GM19035 (cell line): Measurements from ENCODE around the gene AATK.

Experiments
- ATAC-seq: cut with Tn5 transposase; IDR thresholded peaks from one replicate; pipeline ENCODE4 v1.9.1; 2021; ENCODE audit not compliant: unreplicated experiment

Gene AATK

DNA sequence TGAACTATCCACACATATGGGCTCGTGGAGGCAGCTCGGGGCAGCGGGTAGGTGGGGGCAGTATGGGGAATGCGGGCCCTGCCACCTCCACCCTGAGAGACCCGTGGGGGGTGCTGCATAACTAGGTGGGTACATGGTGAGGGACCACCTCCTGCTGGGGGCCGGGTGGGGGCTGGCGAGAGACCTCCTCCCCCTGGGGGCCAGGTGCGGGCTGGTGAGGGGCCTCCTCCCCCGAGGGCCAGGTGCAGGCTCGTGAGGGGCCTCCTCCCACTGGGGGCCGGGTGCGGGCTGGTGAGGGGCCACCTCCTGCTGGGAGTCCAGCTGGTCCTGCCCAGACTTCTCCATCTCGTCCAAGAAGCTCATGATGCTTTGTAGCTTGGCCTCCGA, 31.4 kb upstream of the AATK start:
- ATAC-seq, result no peak

DNA sequence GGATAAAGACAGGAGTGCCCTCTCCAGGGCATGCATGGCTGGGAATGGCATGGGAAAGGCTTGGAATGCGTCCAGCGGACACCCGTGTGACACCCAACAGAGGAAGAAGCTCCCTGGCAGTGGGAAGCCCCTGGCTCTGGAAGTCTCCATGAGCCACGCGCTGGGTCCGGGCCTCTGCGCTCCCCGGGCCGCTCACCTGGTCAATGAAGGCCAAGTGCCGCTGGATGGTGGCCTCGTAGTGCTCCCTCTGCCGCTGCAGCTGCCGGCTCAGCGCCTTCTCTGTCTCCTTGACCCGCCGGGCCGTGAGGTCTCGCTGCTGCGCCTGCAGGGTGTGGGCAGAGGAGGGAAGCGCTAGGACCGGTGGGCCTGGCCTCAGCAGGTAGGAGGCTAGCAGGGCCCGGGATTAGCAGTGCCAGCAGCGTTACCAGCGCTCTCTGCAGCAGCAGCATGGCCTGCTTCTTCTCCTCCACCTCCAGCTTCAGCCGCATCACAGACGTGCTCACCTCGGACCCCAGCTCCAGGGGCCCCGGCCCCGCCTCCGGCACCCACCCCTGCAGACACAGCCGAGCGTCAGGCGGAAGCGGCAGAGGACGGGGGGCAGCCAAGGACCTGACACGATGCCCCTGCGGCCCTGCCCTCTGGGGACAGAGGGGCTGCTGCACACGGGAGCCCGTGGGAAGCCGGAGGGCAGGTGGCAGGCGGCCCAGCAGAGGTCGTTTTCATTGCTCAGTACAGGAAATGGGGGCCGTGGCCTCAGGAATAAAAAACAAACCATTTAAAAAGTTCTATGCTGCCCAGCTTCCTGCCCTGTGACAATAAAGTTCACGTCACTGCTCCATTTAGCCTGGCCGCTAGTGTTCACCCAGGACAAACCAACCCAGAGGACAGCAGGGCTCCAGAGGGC, 30.7 kb upstream of the AATK start:
- no peak for ATAC-seq

DNA sequence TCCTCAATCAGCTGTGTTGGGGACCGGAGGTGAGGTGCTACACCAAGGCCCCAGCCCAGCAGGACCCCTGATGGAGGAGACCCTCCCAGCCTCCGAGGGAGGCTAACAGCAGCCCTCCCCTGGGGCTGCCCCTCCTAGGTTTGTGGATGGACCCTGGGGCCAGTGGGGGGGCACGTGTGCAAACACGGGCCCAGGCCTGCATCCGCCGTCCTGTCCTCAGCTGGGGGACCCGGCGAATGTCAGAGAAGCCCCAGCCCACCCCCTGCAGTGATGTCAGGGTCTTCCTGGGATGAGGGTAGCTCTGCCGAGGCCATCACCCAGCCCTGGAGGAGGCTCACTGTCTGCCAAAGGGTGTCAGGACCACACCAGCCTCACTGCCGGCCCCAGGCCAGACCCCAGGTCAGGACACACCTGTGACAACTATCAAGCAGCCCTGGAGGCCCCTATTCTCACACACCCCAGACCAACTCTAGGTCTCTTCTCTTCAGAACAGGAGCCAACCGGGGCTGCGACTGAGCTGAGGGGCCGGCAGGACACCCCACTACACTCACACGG, 30.0 kb upstream of the AATK start:
- ATAC-seq, result no peak

DNA sequence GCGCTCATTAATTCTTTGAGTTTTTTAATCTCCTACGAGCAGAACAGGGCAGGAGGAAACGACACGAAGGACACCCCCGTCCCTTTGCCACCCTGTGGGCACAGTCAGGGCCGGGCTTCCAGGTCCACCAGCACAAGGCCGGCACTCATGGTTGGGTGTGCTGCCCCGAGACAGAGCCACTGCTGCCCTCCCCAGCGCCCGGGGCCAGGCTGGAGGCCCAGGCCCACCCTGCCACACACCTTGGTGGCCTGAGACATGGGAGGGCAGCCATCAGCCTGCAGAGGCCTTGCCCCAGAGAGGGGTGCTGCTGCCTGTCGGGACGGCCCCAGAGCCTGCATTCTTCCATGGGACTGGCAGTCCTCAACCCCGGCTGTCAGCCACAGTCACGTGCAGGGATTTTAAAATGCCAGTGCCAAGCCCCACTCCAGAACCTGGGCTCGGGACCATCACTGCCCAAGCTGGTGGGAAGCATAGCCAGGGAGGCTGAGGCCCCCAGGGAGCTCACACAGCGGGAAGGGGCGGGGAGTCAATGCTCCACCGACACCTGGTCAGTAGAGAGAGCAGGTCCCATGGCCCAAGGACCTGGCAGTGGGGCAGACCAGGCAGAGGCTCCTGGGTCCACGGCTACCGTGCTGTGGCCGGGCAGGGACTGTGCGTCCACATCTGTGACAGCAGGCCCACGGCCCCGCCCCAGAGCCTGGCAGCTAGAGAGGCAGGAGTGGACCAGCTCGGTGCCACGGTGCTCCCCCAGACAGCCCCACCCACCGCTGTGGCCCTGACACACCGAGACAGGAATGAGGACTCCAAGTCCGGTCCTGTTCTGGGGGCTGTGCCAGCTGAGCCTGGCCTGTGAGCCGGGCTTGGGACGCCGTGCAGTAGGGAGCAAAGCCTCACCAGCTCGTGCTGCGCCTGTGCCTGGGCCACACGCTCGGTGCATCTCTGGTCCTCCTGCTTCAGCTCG, 29.2 kb upstream of the AATK start:
- no peak for ATAC-seq

DNA sequence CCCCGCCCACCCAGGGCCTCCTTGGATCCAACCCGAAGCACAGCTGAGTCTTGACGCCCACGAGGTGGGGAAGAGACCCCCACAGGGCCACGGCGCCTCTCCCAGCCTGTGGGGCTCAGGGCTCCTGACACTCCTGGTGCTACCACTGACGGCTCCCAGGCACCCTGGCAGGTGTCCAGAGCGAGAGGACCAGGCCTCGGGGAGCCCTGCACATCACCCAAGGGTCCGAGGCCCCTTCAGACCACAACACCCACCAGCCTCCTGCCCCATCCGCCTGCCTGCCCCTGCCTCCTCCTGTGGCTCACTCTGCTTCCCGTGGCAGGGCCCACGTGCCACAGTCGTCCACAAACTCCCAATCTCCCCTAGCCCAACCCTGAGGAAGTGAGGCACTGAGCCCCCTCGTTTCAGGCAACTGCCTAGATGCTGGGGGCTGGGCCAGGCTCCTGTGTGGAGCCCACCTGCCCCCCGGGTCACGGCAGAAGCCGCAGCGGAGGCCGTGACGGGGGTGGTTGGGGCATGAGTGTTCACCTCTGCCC, 28.3 kb upstream of the AATK start:
- ATAC-seq, result no peak

DNA sequence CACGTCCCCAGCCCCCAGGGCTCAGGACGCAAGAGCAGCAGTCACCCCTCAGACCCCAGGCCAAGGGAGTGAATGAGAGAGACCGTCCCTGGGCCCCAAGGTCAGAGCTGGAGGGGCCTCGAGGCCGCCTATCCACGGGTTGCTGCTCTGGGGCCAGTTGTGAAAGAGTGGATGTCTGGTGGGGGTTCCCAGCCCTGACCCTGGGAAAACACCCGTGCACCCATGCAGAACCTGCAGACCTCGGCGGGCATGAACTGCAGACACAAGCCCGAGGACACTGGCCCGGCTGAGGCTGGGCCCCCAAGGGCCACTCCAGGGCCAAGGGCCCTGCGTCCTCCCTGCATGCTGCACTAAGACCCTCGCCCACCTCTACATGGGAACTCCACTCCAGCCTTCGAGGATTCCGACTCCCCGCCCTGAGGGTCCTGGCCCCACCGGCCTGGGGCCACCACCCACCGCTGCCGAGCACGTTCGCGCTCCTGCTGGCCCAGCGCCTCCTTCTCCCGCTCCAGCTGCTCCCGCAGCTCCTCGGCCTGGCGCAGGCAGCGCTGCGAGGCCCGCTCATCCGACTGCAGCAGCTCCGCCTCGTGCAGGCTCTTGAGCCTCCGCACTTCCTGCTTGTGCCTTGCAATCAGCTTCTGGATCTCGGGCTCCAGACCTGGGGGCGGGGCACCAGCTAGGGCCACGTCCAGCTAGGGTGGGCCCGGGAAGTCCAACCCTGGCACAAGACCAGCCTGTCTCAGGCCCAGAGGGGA, 27.6 kb upstream of the AATK start:
- no peak for ATAC-seq

DNA sequence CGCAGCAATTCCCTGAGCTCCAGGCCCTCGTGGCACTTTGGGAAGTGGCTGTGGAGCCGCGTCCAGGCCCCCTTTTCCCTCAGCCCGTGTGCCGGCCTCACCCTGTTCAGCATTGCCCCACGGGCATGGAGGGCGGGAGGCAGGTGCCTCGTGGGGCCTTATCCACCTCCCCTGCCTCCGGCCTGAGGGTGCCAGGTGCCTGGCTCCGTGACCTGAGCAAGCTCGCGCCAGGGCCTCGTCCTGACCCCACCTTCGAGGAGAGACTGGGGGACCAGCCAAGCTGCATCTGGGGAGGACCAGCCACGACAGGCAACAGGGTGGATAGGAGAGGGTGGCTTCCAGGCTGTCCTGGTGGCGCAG, 27.0 kb upstream of the AATK start:
- no peak for ATAC-seq

DNA sequence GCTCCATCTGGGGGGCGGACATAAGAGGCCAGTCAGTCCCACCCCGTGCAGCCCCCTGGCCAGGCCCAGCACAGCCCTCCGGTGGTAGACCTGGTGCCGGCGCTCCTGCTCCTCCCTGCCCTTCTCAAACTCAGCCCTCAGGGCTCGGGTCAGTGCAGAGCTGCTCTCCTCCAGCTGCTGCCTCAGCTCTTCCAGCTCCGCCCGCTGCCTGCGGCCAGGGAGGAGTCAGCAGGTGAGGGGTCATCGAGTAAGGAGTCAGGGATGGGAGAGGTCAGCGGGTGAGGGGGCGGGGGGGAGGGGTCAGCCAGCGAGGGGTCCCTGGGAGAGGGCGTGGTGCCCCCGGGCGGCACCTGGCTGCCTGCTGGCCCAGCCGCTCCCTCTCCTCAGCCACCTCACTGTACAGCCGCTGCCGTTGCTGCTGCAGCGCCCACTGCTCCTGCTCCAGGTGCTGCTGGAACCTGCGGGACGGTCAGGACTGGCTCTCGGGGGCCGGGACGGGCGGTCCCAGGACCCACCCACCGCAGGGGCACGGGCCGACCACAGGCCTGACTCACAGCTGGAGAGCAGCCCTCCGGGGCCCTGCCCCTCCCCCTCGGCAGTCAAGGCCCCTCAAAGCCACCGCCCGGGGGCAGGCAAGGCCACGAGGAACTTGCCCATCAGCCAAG, 26.5 kb upstream of the AATK start:
- no peak for ATAC-seq

DNA sequence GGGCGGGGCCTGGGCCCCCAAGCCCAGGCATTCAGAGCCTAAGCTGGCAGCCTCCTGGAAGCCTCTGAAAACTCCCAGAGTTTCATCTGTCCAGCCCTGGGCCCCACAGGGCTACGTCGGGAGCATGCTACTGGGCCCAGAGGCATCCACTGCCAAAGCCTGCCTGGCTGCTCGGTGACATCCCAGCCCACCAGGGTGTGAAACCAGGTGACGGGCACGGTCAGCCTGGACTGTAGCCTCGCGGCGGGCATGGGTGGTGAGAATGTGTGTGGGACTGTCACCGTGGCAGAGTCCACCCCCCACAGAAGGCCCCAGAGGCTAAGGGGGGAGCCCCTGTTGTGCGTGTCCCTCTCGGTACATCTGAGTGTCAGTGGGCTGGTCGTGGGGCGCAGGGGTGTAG, 25.6 kb upstream of the AATK start:
- no peak for ATAC-seq

DNA sequence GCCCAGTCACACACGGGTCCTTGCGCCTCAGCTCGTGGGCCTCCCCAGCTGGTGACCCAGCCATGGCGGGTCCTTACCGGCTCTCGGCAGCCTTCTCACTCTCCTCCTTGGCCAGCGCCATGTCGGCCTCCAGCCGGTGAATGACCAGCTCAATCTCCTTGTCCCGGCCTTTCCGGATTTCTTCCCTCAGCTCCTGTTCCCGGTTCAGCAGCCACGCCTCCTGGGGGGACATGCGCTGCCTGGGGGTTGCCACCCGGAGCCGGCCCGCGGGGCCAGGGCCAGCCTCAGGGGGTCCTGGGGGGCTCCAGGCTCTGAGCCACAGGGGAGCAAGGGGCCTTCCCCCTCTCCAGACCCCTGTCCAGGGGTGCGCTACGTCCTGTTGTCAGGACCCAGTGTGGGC, 25.1 kb upstream of the AATK start:
- no peak for ATAC-seq

DNA sequence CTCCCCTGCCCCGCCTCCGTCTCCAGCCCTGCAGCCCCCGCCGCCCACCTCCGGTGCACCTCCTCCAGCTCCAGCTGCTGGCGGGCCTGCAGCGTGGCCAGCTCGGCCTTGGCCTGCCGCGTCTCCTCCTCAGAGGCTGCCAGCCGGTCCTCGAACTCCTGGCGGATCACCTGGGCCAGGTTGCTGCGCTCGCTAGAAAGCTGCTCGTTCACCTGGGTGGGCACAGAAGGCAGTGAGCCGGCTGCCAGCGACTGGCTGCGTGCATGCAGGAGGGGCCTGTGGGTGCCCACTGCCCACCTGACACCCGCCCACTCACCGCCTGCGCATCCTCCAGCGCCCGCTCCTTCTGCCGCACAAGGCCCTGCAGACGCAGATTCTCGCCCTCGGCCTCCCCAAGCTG, 24.6 kb upstream of the AATK start:
- no peak for ATAC-seq

DNA sequence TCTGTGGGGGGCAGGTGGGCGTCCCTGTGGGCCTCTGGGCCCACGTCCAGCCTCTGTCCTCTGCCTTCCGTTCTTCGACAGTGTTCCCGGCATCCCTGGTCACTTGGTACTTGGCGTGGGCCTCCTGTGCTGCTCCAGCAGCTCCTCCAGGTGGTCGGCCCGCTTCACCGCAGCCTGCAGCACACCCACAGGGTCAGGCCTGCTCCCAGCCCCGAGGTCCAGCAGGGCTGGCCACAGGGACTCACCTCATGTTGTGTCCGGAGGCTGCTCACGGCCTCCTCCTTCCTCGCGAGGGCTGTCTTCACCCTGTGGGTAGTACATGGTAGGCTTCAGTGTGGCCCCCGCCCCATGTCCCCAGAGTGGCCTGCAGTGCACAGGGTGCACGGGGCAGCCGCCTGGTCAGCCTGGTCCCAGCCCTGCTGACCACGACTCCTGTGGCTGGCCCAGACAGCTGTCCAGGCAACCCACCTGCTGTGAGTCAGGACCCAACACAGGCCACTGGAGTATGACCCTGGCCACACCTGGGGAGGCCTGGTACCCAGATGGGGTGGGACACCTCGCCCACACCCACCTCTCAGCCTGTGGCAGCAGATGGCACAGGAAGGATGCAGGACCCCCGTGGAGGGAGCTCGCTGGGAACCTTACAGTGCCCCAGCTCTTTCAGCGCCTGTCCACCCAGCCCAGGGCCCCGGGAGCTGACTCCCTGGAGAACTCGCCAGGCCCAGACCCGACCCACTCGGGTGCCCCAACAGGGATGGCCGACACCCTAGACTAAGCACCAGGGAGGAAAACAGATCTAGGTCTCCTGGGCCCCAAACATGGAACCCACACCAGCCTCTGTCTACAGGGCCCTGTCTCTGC, 23.9 kb upstream of the AATK start:
- no peak for ATAC-seq

DNA sequence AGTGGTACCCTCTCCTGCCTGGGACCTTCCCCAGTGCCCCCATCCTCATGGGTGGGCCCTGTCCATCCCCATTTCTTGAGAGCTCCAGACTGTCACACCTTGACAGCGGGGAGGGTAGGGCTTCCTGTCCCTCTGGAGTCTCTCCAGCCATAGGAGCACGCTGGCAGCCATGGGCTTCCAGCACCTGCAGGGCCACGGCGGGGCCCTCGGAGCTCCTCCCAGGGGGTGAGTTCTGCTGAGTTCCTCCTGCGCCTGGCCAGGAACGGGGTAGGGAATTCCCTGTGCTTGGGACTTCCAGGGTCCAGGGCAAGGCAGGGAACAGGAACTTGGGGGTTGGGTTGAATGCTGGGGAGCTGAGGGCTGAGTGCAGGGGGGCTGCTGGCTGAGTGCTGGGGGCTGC, 23.0 kb upstream of the AATK start:
- ATAC-seq, result no peak

DNA sequence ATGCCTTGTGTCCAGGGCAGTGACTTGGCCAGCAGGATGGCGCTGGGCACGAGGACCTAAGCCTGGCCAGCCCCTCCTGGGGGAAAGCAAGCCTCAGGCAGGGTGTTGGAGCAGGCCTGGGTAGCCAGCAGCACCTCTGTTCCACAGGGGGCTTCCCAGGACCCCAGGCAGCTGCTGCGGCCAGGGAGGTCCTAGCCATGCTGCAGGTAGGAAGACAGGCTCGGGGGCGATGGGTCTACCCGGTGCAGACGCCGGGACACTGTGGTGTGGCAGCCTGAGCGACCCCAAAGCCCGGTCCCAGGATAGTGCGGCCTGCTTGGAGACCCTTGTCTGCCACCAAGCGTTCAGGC, 22.4 kb upstream of the AATK start:
- ATAC-seq, result no peak

DNA sequence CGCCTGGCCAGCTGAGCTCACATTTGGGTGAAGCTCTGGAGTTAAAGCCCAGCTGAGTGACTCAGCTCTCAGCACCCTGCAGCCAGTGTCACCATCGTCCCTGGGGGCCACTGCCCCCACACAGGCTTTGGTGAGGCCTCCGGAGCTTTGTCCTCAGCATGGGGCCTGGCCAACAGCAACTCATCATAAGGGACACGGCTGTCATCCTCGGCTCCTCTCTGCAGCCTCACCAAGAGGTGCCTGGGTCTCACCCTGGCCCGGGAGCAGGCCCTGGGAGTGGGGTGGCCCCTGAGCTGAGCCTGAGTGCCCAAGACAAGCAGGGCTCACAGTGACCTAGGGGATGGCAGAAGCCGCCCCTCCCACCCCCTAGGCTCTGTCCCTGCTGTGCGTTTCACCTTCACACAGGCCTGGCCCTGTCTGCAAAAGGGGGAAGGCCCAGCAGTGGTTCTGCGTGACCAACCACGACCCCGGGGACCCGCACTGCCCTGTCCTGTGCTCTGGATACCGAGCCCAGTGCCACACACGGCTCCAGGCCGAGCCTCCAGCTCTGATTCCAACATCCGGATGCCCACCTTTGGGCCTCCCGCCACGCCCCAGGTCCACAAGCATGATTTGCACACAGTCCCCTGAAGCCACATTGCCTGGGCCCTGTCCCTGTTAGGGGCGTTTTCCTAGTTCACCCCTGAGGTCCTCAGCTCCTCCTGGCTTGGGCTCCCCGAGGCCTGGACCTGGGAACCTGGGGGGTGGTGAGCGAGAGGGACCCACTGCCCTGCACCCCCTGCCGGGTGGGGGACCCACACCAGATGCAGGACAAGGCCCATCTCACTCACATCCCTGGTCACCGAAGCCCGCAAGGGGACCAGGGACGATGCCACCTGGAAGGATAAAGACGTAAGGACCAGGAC, 21.8 kb upstream of the AATK start:
- ATAC-seq, result no peak

DNA sequence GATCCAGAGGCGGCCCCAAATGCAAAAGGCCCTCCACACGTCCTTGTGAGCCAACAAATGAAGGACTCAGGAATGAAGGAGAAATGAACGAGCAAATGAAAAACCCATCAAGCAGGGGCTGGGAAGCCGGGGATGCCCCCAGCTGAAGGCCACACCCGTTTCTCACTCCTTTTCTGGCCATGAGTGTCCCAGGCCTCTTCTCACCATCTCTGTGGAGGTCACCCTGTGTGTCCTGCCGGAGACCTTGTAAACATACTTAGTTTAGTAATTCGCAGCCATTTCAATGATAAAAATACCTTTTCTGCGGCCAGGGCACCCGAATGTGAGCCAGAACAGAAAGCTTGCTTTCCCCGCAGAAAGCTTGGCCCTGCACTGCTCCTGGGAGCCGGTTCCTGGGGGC, 21.1 kb upstream of the AATK start:
- no peak for ATAC-seq

DNA sequence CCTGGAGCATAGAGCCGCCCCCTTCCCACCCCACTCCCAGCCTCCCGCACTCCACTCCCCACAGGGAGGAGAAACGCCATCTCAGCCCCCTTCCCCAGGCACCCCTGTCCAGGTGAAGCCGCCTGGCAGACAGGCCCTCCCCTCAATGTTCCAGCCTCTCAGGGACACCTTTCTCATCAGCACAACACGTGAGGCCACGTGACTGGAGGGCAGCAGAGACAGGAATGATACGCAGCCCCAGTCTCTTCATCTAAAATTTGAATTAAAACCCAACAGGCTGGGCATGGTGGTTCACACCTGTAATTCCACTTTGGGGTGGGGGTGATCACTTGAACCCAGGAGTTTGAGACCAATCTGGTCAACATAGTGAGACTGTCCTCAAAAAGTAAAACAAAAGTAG, 20.2 kb upstream of the AATK start:
- ATAC-seq, result no peak

DNA sequence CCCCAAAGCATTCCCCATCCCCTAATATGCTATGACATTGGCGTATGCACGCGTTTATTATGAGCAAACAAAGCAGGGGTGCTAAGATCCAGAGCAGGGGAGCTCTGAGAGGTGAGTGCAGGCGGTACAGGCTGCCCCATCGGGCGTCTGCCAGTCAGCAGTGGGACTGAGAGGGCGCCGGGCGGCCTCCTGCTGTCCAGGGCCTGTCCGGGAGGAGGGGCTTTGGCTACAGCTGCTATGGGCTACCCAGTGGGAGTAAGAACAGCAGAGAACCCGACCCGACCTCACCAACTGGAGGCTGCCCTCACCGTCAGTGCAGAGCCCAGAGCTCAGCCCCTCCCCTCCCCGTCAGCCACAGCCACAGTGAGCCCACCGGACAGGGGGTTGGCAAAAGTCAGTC, 18.5 kb upstream of the AATK start:
- no peak for ATAC-seq
